Suprapubic skin (tissue), 4 donors: ENCODE results near the gene MRPL2.

Experiments used
- EP300 ChIP-seq: sonication (generic); formaldehyde crosslinking; IDR thresholded peaks from one replicate; pipeline ENCODE4 v1.6.1; 2017; ENCODE audit warnings: antibody characterized with exemption
- POLR2A ChIP-seq, 2 donors: fragments of 450-650 bp; IDR thresholded peaks; one replicate each; pipeline ENCODE4 v1.6.1; 2017; ENCODE audit warnings: antibody characterized with exemption in 2 of 2, mild to moderate bottlenecking in 2 of 2, moderate library complexity in 2 of 2
- POLR2AphosphoS5 ChIP-seq, 3 donors: sonication (generic); formaldehyde crosslinking; IDR thresholded peaks; one replicate each; pipeline ENCODE4 v1.6.1; 2017; ENCODE audit warnings: antibody characterized with exemption in 3 of 3
- TF ChIP-seq, protein P1 (sequence below), 2 donors: fragments of 200-600 bp in 1 of 2; fragments of 450-650 bp in 1 of 2; sonication (generic) in 1 of 2; IDR thresholded peaks; one replicate each; pipeline ENCODE4 v1.5.1; 2016 to 2019; ENCODE audit warnings: antibody characterized with exemption in 2 of 2, mild to moderate bottlenecking in 1 of 2, moderate library complexity in 1 of 2

DNA sequence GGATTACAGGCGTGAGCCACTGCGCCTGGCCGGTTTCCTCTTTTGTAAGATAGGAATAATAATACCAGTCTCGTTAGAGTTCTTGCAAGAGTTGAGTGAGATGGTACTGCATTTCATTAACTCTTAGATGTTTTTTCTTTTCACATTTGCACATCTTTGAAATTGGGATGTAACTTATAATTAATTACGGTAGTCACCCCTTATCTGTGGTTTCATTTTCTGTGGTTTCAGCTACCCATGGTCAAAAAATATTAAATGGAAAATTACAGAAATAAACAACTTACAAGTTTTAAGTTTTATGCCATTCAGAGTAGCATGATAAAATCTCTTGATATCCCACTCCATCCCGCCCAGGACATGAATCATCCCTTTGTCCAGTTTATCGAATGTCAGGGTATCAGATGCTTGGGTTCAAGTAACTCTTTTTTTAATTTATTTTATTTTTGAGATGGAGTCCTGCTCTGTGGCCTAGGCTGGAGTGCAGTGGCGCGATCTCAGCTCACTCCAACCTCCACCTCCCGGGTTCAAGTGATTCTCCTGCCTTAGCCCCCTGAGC is 32.3 kb upstream of the MRPL2 start:
- TF ChIP-seq POLR2A (IDR thresholded peaks at IDR 0.05) (no peak), POLR2AphosphoS5 (IDR thresholded peaks at IDR 0.05) (no peak), EP300 (no peak)
- TF ChIP-seq, protein P1, sequence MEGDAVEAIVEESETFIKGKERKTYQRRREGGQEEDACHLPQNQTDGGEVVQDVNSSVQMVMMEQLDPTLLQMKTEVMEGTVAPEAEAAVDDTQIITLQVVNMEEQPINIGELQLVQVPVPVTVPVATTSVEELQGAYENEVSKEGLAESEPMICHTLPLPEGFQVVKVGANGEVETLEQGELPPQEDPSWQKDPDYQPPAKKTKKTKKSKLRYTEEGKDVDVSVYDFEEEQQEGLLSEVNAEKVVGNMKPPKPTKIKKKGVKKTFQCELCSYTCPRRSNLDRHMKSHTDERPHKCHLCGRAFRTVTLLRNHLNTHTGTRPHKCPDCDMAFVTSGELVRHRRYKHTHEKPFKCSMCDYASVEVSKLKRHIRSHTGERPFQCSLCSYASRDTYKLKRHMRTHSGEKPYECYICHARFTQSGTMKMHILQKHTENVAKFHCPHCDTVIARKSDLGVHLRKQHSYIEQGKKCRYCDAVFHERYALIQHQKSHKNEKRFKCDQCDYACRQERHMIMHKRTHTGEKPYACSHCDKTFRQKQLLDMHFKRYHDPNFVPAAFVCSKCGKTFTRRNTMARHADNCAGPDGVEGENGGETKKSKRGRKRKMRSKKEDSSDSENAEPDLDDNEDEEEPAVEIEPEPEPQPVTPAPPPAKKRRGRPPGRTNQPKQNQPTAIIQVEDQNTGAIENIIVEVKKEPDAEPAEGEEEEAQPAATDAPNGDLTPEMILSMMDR (IDR thresholded peaks at IDR 0.05) = no peak
